HG02610 (cell line): ENCODE data around the gene NR1H2.
"Not testable (repeated sequence)": the region's sequence is repeated elsewhere in the genome, so short reads cannot be mapped to it uniquely, and the experiment has no call there.

Source experiments
- ATAC-seq: cut with Tn5 transposase; IDR thresholded peaks from one replicate; pipeline ENCODE4 v1.9.1; 2021; ENCODE audit warnings: mild to moderate bottlenecking, moderate library complexity; ENCODE audit not compliant: unreplicated experiment

The NR1H2 gene

DNA sequence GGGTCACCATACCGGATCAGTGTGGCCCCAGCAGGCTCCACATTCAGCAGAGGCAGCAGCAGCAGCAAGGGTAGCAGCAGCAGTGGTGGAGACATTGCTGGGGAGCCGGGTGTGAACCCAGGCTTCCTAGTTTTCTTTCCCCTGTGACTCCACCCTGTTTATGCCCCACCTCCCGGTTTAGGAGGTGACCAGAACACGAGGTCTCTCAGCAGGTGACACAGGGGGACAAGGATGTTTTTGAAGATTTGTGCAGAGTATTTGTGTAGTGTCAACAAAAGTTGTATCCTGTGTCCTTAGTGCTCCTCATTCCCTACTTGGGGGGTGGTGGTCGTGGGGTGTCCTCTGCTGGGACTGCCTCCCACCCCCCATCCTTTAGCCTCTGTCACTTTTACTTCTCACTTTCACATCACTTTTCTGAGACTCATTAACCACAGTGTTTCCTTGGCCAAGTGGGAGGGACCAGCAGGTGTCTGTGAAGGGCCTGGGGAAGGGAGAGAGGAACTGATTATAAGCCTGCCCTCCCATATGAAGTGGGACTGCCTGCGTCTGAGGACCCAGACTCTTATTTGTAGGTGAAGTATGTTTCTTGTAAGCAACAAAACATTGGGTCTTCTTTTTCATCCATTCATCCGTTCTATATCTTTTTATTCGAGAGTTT lies 31.5 kb upstream of the NR1H2 start:
- ATAC-seq, result no peak

- ATAC-seq, result peak; percentile 53
Measured at GRCh38 chr19:50347089-50347581, 29.1 kb upstream of the NR1H2 start.

DNA sequence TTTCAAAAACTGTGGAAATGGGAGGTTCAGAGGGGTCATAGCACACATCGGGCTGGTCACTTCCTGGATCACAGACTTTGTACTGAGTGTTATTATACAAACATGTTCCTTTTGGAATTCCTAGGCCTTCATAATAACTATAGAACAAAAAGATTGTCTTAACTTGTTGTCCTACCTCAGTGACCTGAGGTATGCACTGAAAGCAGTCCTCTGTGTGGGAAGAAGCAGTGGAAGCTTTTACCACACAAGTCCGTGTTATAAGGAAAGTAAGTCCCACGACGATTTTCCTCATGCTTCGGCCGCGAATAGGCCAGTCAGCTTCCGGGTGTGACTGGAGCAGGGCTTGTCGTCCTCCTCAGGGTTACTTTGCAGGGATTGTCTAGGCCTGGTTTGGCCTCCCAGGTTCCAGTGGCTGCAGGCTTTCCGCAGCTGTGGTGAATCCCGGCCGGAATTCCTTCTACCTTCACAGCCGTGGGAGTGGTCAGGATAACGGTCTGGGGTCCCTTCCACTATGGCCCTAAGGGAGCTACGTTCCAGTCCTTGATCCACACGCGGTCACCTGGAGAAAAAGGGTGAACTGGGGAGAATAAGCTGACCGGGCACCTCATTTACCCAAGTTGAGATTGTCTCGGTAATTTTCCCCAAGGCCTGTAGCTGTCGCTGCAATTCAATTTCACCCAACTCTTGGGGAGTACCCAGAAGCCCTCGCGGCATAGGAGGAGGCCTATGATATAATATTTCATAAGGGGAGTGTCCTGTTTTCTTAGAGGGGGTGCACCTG lies 26.8 kb upstream of the NR1H2 start:
- no peak for ATAC-seq

GRCh38 chr19:50352242-50352641 lies 24.0 kb upstream of the NR1H2 start:
- no peak for ATAC-seq

- not testable (repeated sequence) for ATAC-seq
Measured at GRCh38 chr19:50353487-50353880, 22.8 kb upstream of the NR1H2 start.

DNA sequence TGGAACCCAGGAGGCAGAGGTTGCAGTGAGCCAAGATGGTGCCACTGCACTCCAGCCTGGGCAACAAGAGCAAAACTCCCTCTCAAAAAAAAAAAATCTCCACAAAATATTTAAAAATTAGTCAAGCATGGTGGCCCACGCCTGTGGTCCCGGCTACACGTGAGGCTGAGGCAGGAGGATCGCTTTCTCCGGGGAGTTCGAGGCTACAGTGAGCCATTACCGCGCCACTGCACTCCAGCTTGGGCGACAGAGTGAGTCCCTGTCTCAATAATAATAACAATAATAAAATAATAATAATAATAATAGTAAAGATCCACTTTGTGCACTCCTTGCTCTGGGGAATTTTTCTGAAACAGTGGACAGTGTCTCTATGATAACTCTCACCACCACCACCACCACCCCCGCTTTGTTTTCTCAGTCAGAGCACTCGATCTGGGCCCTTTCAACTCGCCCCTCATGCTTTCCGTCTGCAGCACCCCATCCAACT lies 19.5 kb upstream of the NR1H2 start:
- ATAC-seq, result no peak

DNA sequence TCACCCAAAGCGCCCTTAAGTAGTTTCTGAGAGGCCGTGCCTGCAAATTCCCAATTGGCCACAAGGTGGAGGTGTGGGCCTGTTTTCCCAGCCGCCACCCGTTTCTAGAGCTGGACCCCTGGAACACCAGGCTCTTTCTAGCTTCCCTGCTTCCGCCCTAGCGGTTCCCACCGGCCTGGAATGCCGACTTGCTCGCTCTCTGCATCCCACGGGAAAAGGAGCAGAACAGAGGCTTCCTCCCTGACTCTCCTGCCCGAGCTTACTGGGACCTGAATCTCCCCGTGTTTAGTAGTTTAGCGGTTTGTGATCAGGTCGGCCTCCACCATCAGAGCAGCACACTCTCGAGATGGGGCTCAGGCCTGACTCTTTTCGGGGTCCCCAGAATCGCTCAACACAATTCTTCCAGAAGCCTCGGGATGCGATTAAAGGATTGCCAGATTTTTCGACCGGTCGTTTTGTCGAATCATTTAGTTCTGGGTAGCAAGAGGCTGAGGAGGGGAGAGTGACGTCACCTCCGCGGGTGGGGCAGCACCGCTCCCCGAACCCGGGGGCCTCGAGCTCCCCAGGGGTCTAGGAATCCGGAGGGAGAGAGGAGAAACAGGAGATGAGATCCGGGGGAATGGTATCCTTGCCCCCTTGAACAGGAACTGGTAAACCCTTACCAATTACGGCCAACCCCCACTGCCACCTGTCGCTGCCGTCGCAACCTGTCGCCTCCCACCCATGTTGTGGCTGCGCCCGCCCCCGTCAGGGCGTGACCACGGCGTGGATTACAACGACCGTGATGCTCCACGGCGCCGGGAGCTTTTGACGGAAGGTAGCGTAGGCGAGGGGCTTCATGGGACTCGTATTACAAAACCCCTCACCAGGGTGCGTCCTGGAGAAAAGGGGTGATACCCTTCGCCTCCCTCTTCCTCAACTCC lies 18.8 kb upstream of the NR1H2 start:
- ATAC-seq, result peak; percentile 50

DNA sequence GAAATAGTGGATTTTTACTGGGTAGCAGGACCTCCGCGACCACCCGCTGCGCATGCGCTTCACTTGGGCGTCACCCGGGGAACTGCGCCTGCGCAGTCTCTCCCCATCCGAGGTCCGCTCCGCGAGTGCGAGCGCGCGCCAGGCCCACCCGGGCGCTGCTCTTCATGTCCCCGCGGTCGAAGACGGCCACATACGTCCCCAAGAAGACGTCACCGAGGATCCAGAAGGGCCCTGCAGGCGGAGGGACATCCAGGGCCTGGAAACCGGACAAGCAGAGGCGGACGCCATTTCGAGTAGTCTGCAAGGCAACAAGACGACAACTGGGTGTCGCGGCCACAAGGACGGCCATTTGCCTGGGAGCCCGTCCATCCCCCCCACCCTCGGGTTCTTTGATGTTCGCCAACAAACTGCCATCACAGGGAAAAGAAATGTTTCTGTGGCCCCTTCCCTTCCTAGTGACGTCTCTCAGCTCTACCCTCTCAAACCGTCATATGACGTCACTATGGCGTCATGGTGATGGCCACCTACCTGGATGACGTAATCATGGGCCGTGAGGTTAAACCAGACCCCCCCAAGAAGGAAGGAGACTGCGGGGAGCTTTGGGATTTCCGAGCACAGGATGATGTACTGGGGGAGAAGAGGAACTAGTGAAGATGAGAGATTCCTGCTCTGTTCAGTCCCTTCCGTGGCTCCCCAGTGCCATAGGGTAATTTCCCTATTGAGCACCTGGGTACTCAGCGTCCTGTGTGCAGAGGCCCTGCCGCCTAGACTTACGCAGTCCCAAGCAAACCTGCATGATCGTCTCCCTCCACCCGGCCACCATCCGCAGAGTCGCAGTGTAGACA lies 17.6 kb upstream of the NR1H2 start:
- ATAC-seq, result peak; percentile 29

DNA sequence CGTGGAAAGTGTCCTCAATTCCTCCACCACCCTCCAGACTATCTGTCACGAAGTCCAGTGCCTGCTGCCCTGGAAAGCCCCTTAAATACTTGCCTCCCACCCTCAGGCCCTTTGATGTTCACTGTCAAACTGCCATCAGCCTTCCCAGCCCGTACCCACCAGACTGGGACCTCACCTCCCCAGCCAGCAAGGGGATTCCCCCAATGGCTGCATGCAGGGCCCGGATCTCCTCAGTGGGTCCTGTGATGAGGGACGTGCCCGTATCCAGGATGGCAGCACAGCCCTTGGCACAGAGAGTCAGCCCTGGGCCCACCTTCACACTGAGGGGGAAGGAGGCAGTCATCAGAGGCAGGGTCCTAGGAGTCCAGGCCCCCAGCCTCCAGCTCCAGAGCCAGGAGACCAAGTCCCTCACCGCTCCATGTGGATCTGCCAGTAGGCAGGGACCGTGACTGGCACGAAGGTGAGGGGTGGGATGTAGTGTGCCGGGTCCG lies 16.9 kb upstream of the NR1H2 start:
- no peak for ATAC-seq

- ATAC-seq, result no peak
Measured at GRCh38 chr19:50361290-50362029, 14.8 kb upstream of the NR1H2 start.

DNA sequence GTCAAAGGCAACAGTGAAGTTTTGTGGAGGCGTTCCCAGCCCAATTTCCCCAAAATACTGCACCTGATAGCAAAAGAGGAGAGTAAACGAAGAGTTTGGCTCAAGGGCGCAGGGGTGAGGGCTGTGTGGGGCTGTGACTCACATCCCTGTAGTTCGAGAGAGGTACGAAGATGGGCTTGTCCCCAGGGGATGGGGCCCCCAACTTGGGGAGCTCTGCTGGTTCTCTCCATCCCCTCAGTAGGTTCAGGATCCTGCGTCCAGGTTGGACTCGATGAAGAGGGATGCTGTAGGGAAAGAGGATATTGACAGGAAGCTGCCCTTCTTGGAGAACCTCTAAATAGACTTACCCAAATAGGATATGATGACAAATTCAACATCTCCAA lies 14.2 kb upstream of the NR1H2 start:
- ATAC-seq, result no peak

- no peak for ATAC-seq
Measured at GRCh38 chr19:50362656-50363424, 13.4 kb upstream of the NR1H2 start.

GRCh38 chr19:50365434-50366306 lies 10.6 kb upstream of the NR1H2 start, which contains the start of gene NAPSA:
Gene NAPSA (minus strand): TSS chr19:50365639. CDS start chr19:50365621, 18 bp downstream.
- ATAC-seq, result no peak

DNA sequence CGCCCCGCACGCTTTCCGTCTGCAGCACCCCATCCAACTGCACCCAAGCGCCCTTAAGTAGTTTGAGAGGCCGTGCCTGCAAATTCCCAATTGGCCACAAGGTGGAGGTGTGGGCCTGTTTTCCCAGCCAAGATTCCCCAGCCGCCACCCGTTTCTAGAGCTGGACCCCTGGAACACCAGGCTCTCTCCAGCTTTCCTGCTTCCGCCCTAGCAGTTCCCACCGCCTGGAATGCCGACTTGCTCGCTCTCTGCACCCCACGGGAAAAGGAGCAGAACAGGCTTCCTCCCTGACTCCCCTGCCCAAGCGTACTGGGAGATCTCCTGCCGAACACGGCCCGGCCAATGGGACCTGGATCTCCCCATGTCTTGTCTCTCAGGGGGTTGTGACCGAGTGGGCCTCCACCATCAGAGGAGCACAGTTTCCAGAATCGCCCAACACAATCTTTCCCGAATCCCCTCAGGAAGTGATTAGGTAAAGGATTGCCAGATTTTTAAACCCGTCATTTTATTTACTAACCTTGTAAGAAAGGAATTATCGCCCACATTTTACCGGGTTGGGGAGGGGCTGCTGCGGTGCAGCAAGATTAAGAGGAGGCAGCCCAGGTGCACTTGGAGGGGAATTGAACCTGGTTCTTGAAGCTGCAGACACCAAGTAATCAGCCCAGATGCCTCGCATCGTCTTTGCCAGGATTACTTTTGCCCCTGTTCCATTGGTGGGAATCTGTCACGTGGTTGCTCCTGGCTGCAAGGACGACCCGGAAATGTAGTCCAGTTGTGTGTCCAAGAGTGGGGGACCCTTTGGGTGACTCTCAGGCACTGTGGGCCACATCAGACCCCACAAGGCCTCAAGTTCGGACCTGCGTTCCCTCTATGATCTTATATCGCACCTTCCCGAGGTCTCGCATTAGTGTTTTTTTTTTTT lies 7.3 kb upstream of the NR1H2 start:
- ATAC-seq, result no peak

GRCh38 chr19:50371914-50372475 lies 4.3 kb upstream of the NR1H2 start:
- ATAC-seq, result no peak

DNA sequence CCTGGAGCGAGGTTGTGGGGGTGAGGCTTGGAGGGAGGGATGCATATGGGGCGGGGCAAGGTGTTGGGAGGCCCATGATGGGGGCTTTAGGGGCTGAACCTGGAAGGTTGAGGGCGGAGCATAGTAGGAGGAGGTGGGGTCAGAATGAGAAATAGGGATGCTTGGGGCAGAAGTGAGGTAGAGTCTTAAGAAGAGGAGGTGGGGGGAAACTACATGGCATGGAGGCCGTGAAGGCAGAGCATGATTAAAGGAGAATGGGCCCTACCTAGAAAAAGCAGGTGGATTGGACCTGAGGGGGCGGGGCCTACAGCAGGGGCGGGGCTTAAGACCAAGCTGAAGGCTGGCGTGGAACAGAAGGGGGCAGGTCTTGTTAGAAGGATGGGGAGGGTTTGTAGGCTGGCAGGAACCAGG lies 799 bp downstream of the NR1H2 start:
- no peak for ATAC-seq
